SH-SY5Y (cell line): ENCODE results near the gene CTNND2.

Source experiments
- GATA2 ChIP-seq: IDR thresholded peaks from 2 replicates; pipeline ENCODE4 v1.6.1; 2011; ENCODE audit warnings: mild to moderate bottlenecking, low read depth, low read length
- GATA3 ChIP-seq: IDR thresholded peaks from 2 replicates; pipeline ENCODE4 v1.6.1; 2011; ENCODE audit warnings: low read depth, mild to moderate bottlenecking, low read length, moderate library complexity

- TF ChIP-seq GATA2 (no peak), GATA3 (no peak)
Observed at GRCh38 chr5:11617080-11617479, 287.2 kb downstream of the CTNND2 start.
